ENCODE data around the gene CPA5.

CPA5 gene

GRCh38 chr7:130398526-130399090, 54.0 kb downstream of the CPA5 start:
- no peak for DNase-seq

DNA sequence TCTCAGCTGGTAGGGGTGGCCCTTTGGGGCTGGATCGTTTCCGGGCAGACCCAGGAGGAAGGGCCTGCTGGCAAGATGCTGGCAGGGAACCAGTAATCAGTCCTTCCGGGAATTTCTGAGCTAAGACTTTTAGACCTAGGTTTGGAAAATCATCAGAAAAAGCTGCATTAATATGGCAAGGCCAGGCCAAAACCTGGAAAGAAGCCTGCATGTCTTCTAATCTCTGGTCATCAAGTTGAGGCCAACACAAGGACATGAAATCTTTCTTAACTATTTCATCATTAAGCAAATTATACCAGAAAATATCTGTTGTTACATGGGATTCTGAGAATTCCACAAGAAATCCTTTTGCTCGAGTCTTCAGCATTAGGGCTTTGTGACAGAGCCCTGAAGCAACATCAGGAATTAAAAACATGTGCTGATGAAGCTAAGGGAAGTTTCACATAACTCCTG, 55.5 kb downstream of the CPA5 start:
- DNase-seq = no peak

GRCh38 chr7:130401101-130401500, 56.5 kb downstream of the CPA5 start:
- no peak for DNase-seq

- no peak for DNase-seq
Observed at GRCh38 chr7:130401578-130401977, 57.0 kb downstream of the CPA5 start.

GRCh38 chr7:130405003-130405402, 60.4 kb downstream of the CPA5 start:
- DNase-seq = no peak

DNA sequence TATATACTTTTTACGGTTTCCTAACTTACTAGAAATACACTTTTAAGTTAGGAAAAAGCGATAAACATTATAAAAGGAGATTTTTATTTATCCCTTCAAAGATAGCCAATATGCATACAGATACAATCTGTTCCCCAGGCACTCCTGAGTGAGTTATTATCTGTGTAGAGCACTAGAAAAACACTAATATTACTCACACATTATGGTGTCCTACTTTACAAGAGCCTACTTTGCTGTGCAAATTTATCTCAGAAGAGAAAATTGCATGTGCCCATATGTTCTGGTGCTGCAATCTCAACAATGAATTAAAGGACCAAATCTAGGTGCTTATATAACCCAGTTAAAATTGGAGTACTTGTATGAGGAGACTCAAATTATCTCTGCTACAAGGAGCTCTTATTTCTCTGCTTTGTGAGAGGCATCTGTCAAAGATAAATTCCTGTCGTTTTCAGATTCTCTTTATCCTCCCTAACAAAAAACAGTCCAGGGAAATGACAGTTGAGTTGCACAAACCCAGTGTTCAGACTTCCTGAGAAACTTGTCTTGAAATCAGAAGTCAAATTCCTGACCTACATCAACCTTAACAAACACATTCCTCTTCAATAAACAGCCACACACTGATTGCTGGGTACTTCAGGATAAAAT, 64.6 kb downstream of the CPA5 start:
- no peak for DNase-seq

GRCh38 chr7:130409712-130410072, 65.1 kb downstream of the CPA5 start:
- DNase-seq = no peak

- no peak for DNase-seq
Observed at GRCh38 chr7:130410868-130411541, 66.4 kb downstream of the CPA5 start.

DNA sequence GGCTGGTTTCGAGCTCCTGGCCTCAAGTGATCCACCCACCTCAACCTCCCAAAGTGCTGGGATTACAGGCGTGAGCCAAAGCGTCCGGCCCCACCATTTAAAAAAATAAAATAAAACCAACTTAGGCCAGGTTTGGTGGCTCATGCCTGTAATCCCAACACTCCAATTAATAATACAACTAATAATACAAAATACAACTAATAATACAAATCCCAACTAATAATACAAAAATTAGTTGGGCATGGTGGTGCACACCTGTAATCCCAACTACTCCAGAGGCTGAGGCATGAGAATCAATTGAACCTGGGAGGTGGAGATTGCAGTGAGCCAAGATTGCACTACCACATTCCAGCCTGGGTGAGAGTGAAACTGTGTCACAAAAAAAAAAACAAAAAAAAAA, 68.6 kb downstream of the CPA5 start:
- no peak for DNase-seq

DNA sequence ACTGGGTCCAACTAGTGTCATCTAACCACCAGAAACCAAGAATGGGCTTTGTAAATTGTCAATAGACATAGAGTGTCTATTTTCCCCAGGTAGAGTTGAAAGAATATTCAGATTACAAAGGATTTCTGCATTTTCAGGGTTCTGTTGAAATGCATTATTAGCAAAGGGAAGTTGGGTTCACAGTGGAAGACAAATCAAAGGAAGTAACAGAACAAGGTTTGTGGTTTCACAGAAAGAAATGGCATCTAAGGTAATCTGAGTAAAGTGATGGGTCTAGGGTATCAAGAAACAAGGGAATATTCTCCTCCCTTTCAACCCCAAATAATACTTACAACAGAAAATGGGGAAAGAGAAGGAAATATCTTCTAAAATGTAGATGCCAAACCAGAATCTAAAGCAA, 70.4 kb downstream of the CPA5 start:
- DNase-seq = no peak

- no peak for DNase-seq
Observed at GRCh38 chr7:130417213-130417612, 72.6 kb downstream of the CPA5 start.

DNA sequence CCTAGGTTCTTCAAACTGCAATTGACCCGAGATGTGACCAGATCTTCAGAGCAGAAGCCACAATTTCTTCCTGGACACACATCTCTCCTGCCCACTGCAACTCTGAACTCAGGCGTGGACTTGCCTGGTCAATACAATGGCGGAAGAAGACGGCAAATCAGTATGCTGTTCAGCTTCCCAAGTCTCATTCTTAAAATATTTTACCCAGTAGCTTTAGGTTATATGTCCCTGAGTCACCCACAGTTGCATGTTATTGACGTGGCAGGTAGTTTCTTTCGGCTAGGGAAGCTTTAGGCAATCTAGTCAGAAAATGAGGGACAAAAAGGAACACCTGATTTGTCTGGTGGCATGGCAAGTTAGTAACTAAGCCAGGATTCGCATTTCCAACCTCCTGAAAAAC, 73.7 kb downstream of the CPA5 start:
- DNase-seq = no peak
